WTC11 (cell line): ENCODE measurements around the gene SLC35F5.

Experiments used
- AR ChIP-seq: fragments of 250-450 bp; sonication (Bioruptor Pico); IDR thresholded peaks from 2 replicates; pipeline ENCODE4 v1.9.0; 2021; ENCODE audit warnings: mild to moderate bottlenecking
- ATF1 ChIP-seq: sonication (generic); formaldehyde crosslinking; IDR thresholded peaks from 2 replicates; pipeline ENCODE4 v1.8.1; 2023; ENCODE audit warnings: mild to moderate bottlenecking, moderate library complexity, missing genetic modification reagents
- CREM ChIP-seq: sonication (generic); formaldehyde crosslinking; IDR thresholded peaks from 2 replicates; pipeline ENCODE4 v1.8.1; 2022; ENCODE audit warnings: mild to moderate bottlenecking, missing genetic modification reagents, moderate library complexity
- ETV6 ChIP-seq: sonication (generic); formaldehyde crosslinking; IDR thresholded peaks from 2 replicates; pipeline ENCODE4 v1.8.1; 2022; ENCODE audit warnings: mild to moderate bottlenecking, missing genetic modification reagents
- GRHL2 ChIP-seq: fragments of 250-450 bp; sonication (Bioruptor Pico); IDR thresholded peaks from 2 replicates; pipeline ENCODE4 v1.8.0; 2022; ENCODE audit warnings: mild to moderate bottlenecking, moderate library complexity; ENCODE audit not compliant: insufficient replicate concordance, severe bottlenecking
- IRF1 ChIP-seq: sonication (generic); formaldehyde crosslinking; IDR thresholded peaks from 2 replicates; pipeline ENCODE4 v1.8.0; 2023; ENCODE audit warnings: missing genetic modification reagents
- JUN ChIP-seq: sonication (generic); formaldehyde crosslinking; IDR thresholded peaks from 2 replicates; pipeline ENCODE4 v1.8.0; 2023; ENCODE audit warnings: mild to moderate bottlenecking, missing genetic modification reagents
- SP1 ChIP-seq: sonication (generic); formaldehyde crosslinking; conservative IDR thresholded peaks from 2 replicates; pipeline ENCODE4 v1.8.1; 2022; ENCODE audit warnings: missing genetic modification reagents
- TCF7 ChIP-seq: sonication (generic); formaldehyde crosslinking; IDR thresholded peaks from 2 replicates; pipeline ENCODE4 v1.8.0; 2022; ENCODE audit warnings: mild to moderate bottlenecking, low read depth, missing genetic modification reagents, moderate library complexity
- ZNF396 ChIP-seq: fragments of 250-450 bp; sonication (Bioruptor Pico); IDR thresholded peaks from 2 replicates; pipeline ENCODE4 v1.8.0; 2021; ENCODE audit warnings: mild to moderate bottlenecking, moderate library complexity, borderline replicate concordance
- TF ChIP-seq, protein P1 (sequence below): fragments of 200-600 bp; IDR thresholded peaks from 2 replicates; pipeline ENCODE4 v1.8.0; 2022; ENCODE audit warnings: antibody characterized with exemption
- TF ChIP-seq, protein P2 (sequence below): sonication (generic); formaldehyde crosslinking; IDR thresholded peaks from 2 replicates; pipeline ENCODE4 v1.8.1; 2023; ENCODE audit warnings: mild to moderate bottlenecking, missing genetic modification reagents, moderate library complexity
- TF ChIP-seq, protein P3 (sequence below): sonication (generic); formaldehyde crosslinking; conservative IDR thresholded peaks from 2 replicates; pipeline ENCODE4 v1.8.1; 2022; ENCODE audit warnings: mild to moderate bottlenecking, missing genetic modification reagents
- TF ChIP-seq, protein P4 (sequence below): fragments of 250-450 bp; sonication (Bioruptor Pico); IDR thresholded peaks from 2 replicates; pipeline ENCODE4 v1.9.0; 2021; ENCODE audit warnings: mild to moderate bottlenecking

GRCh38 chr2:113734185-113734584, 22.3 kb downstream of the SLC35F5 start:
- TF ChIP-seq JUN (CRISPR knock-in tag) (no peak), TCF7 (CRISPR knock-in tag) (no peak), CREM (CRISPR knock-in tag) (no peak), ETV6 (CRISPR knock-in tag) (no peak), SP1 (CRISPR knock-in tag) (no peak), GRHL2 (no peak), ZNF396 (CRISPR knock-in tag) (no peak), AR (CRISPR knock-in tag) (no peak), ATF1 (CRISPR knock-in tag) (no peak), IRF1 (no peak)
- TF ChIP-seq, protein P1, sequence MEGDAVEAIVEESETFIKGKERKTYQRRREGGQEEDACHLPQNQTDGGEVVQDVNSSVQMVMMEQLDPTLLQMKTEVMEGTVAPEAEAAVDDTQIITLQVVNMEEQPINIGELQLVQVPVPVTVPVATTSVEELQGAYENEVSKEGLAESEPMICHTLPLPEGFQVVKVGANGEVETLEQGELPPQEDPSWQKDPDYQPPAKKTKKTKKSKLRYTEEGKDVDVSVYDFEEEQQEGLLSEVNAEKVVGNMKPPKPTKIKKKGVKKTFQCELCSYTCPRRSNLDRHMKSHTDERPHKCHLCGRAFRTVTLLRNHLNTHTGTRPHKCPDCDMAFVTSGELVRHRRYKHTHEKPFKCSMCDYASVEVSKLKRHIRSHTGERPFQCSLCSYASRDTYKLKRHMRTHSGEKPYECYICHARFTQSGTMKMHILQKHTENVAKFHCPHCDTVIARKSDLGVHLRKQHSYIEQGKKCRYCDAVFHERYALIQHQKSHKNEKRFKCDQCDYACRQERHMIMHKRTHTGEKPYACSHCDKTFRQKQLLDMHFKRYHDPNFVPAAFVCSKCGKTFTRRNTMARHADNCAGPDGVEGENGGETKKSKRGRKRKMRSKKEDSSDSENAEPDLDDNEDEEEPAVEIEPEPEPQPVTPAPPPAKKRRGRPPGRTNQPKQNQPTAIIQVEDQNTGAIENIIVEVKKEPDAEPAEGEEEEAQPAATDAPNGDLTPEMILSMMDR: no peak
- TF ChIP-seq, protein P2, sequence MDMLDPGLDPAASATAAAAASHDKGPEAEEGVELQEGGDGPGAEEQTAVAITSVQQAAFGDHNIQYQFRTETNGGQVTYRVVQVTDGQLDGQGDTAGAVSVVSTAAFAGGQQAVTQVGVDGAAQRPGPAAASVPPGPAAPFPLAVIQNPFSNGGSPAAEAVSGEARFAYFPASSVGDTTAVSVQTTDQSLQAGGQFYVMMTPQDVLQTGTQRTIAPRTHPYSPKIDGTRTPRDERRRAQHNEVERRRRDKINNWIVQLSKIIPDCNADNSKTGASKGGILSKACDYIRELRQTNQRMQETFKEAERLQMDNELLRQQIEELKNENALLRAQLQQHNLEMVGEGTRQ (CRISPR knock-in tag): no peak
- TF ChIP-seq, protein P3, sequence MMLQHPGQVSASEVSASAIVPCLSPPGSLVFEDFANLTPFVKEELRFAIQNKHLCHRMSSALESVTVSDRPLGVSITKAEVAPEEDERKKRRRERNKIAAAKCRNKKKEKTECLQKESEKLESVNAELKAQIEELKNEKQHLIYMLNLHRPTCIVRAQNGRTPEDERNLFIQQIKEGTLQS: no peak
- TF ChIP-seq, protein P4, sequence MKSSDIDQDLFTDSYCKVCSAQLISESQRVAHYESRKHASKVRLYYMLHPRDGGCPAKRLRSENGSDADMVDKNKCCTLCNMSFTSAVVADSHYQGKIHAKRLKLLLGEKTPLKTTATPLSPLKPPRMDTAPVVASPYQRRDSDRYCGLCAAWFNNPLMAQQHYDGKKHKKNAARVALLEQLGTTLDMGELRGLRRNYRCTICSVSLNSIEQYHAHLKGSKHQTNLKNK (CRISPR knock-in tag): no peak
